Fibroblast of lung (primary cell): Measurements from ENCODE around the gene SLC24A3. TPM values are rescaled to one million over a fixed set of nuclear protein-coding genes. Genes with fewer than 3 reads are reported as not detected.

Experiments used
- DNase-seq, 2 donors: peaks; one replicate each; pipeline versions ENCODE4 v3.0.0 to v3.0.0-alpha.2; 2010; ENCODE audit warnings: low read depth in 2 of 2
- H2AFZ ChIP-seq: 2 replicates; pipeline ENCODE4 v1.5.1; 2012; ENCODE audit warnings: low read length, control low read depth, inconsistent platforms
- H3K27ac ChIP-seq: 2 replicates; pipeline ENCODE4 v1.5.1; 2011; ENCODE audit warnings: low read length, control low read depth; ENCODE audit not compliant: insufficient read depth
- H3K27me3 ChIP-seq: 2 replicates; pipeline ENCODE4 v1.5.1; 2011; ENCODE audit warnings: mild to moderate bottlenecking, low read length; ENCODE audit not compliant: control insufficient read depth, insufficient read depth
- H3K36me3 ChIP-seq: 2 replicates; pipeline ENCODE4 v1.5.1; 2011; ENCODE audit warnings: low read length; ENCODE audit not compliant: control insufficient read depth, insufficient read depth
- H3K4me1 ChIP-seq: 2 replicates; pipeline ENCODE4 v1.5.1; 2011; ENCODE audit warnings: low read length; ENCODE audit not compliant: control insufficient read depth, insufficient read depth; ENCODE audit errors: extremely low read depth
- H3K4me2 ChIP-seq: 2 replicates; pipeline ENCODE4 v1.5.1; 2011; ENCODE audit warnings: low read length, control low read depth; ENCODE audit not compliant: insufficient read depth; ENCODE audit errors: extremely low read depth
- H3K4me3 ChIP-seq, 4 experiments: fragments of 200-600 bp in 1 of 4; sonication (generic) in 1 of 4; replicated peaks in 1 of 4; 2 replicates each; pipeline ENCODE4 v1.5.1; 2011 to 2016; ENCODE audit warnings: low read length in 4 of 4, low read depth in 3 of 4, mild to moderate bottlenecking in 3 of 4, control low read depth in 2 of 4, inconsistent platforms in 1 of 4, mixed read lengths in 1 of 4; ENCODE audit not compliant: insufficient read depth in 1 of 4; ENCODE audit errors: control extremely low read depth in 1 of 4
- H3K79me2 ChIP-seq: 2 replicates; pipeline ENCODE4 v1.5.1; 2012; ENCODE audit warnings: mild to moderate bottlenecking, low read length, inconsistent platforms; ENCODE audit not compliant: control insufficient read depth, insufficient read depth
- H3K9ac ChIP-seq: 2 replicates; pipeline ENCODE4 v1.5.1; 2011; ENCODE audit warnings: mild to moderate bottlenecking, low read length, control low read depth; ENCODE audit not compliant: insufficient read depth
- H3K9me3 ChIP-seq: 2 replicates; pipeline ENCODE4 v1.5.1; 2012; ENCODE audit warnings: low read depth, low read length; ENCODE audit not compliant: control insufficient read depth, insufficient read depth
- H4K20me1 ChIP-seq: 2 replicates; pipeline ENCODE4 v1.5.1; 2011; ENCODE audit warnings: low read length; ENCODE audit not compliant: control insufficient read depth, insufficient read depth; ENCODE audit errors: extremely low read depth
- CTCF ChIP-seq, 2 donors: IDR thresholded peaks in 1 of 2; conservative IDR thresholded peaks in 1 of 2; 1 replicate in 1 of 2; 2 replicates in 1 of 2; pipeline ENCODE4 v1.5.1; 2011 to 2012; ENCODE audit warnings: low read length in 2 of 2, control low read depth in 1 of 2, inconsistent platforms in 1 of 2, low read depth in 1 of 2, mild to moderate bottlenecking in 1 of 2
- EZH2 ChIP-seq: IDR thresholded peaks from 2 replicates; pipeline ENCODE4 v1.5.1; 2012; ENCODE audit warnings: low read length, control low read depth, mild to moderate bottlenecking; ENCODE audit errors: missing control alignments
- polyA plus RNA-seq, 2 donors: library from polyadenylated mRNA; depleted of rRNA in 1 of 2; stranded (reverse) in 1 of 2; unstranded in 1 of 2; fragments of >200 nt; gene quantifications; 2 replicates each; pipeline ENCODE4 v1.2.1, GENCODE V29; 2011 to 2012; ENCODE audit warnings: missing spikeins in 1 of 2
- total RNA-seq: library from RNA; depleted of rRNA; stranded (reverse); fragments of >200 nt; gene quantifications from 2 replicates; pipeline ENCODE4 v1.2.1, GENCODE V29; 2014

The SLC24A3 gene
- total and polyA plus RNA-seq, 2 donors (not counting 1 experiment from before 2014, with no cell fraction given), result 0.03 to 1.8 TPM

GRCh38 chr20:19463597-19463996 lies 251.2 kb downstream of the SLC24A3 start:
- H3K79me2 ChIP-seq, result no peaks in the 10 kb centered on the region
- no peaks in the 10 kb centered on the region for H4K20me1 ChIP-seq
- no peaks in the 10 kb centered on the region for H3K27me3 ChIP-seq
- H2AFZ ChIP-seq, result no peak overlapping the region
- no peaks in the 10 kb centered on the region for H3K4me1 ChIP-seq
- H3K36me3 ChIP-seq, result no peaks in the 10 kb centered on the region
- TF ChIP-seq EZH2, result no peak
- no peak overlapping the region for H3K4me3 ChIP-seq
- no peaks in the 10 kb centered on the region for H3K9me3 ChIP-seq
- DNase-seq, result no peak
- H3K4me2 ChIP-seq, result no peak overlapping the region
- H3K27ac ChIP-seq, result no peak overlapping the region
- H3K9ac ChIP-seq, result no peak overlapping the region

- Histone ChIP-seq H3K4me2 (no peak overlapping the region), H3K9ac (no peak overlapping the region), H3K27ac (no peak overlapping the region), H2AFZ (no peak overlapping the region), H4K20me1 (no peaks in the 10 kb centered on the region), H3K9me3 (no peaks in the 10 kb centered on the region), H3K27me3 (no peaks in the 10 kb centered on the region), H3K79me2 (no peaks in the 10 kb centered on the region), H3K4me3 (no peak overlapping the region), H3K4me1 (no peaks in the 10 kb centered on the region), H3K36me3 (no peaks in the 10 kb centered on the region)
- no peak for DNase-seq
- TF ChIP-seq CTCF (conservative IDR thresholded peaks at IDR 0.05 in 1 of 2, IDR thresholded peaks at IDR 0.05 in 1 of 2; ENCODE audit: low read depth in 1 of 2, low read length in 2 of 2) (no peak), EZH2 (no peak)
Observed at GRCh38 chr20:19465536-19465935, 253.1 kb downstream of the SLC24A3 start.

GRCh38 chr20:19466206-19466928 lies 253.9 kb downstream of the SLC24A3 start:
- H3K4me2 ChIP-seq, result no peak overlapping the region

More at GRCh38 chr20:19466206-19466928, 253.9 kb downstream of the SLC24A3 start:
- Histone ChIP-seq H4K20me1 (no peaks in the 10 kb centered on the region), H3K4me1 (no peaks in the 10 kb centered on the region), H3K27me3 (no peaks in the 10 kb centered on the region), H3K79me2 (no peaks in the 10 kb centered on the region), H2AFZ (no peak overlapping the region), H3K4me3 (no peak overlapping the region), H3K36me3 (no peaks in the 10 kb centered on the region), H3K27ac (no peak overlapping the region), H3K9ac (no peak overlapping the region), H3K9me3 (no peaks in the 10 kb centered on the region)
- TF ChIP-seq CTCF (conservative IDR thresholded peaks at IDR 0.05 in 1 of 2, IDR thresholded peaks at IDR 0.05 in 1 of 2; ENCODE audit: low read depth in 1 of 2, low read length in 2 of 2) (no peak), EZH2 (no peak)
- no peak for DNase-seq
